ENCODE measurements around the gene PTRH1.

The PTRH1 gene

GRCh38 chr9:127723444-127723843, 8.0 kb upstream of the PTRH1 start:
- no peaks in the 10 kb centered on the region for H3K27me3 ChIP-seq
- TF ChIP-seq CTCF (IDR thresholded peaks at IDR 0.05; ENCODE audit: low read depth, low read length): no peak
- H3K4me3 ChIP-seq (ENCODE audit: low read depth, low read length): peak overlapping the region; percentile 65
- H3K4me1 ChIP-seq: peaks cover 11% of the 10 kb centered on the region; the same call in 1 of the 2 replicates
- H3K36me3 ChIP-seq: no peaks in the 10 kb centered on the region
- H3K9me3 ChIP-seq: no peaks in the 10 kb centered on the region
- DNase-seq: no peak

- H3K4me3 ChIP-seq (ENCODE audit: low read depth, low read length): no peak overlapping the region
- no peak for TF ChIP-seq CTCF (IDR thresholded peaks at IDR 0.05; ENCODE audit: low read depth, low read length)
- H3K9me3 ChIP-seq: no peaks in the 10 kb centered on the region
- H3K27me3 ChIP-seq: no peaks in the 10 kb centered on the region
- H3K36me3 ChIP-seq: no peaks in the 10 kb centered on the region
- no peak for DNase-seq
- H3K4me1 ChIP-seq: peaks cover 11% of the 10 kb centered on the region; the same call in 1 of the 2 replicates
Observed at GRCh38 chr9:127723013-127723412, 7.5 kb upstream of the PTRH1 start.

- H3K4me1 ChIP-seq: peaks cover 11% of the 10 kb centered on the region; the same call in 1 of the 2 replicates
- no peaks in the 10 kb centered on the region for H3K9me3 ChIP-seq
- no peaks in the 10 kb centered on the region for H3K36me3 ChIP-seq
- H3K27me3 ChIP-seq: no peaks in the 10 kb centered on the region
- no peak for DNase-seq
- no peak overlapping the region for H3K4me3 ChIP-seq (ENCODE audit: low read depth, low read length)
- no peak for TF ChIP-seq CTCF (IDR thresholded peaks at IDR 0.05; ENCODE audit: low read depth, low read length)
Observed at GRCh38 chr9:127722055-127722745, 6.7 kb upstream of the PTRH1 start.

- Histone ChIP-seq H3K4me1 (peaks cover 11% of the 10 kb centered on the region; the same call in 1 of the 2 replicates), H3K36me3 (no peaks in the 10 kb centered on the region), H3K9me3 (no peaks in the 10 kb centered on the region), H3K27me3 (no peaks in the 10 kb centered on the region), H3K4me3 (ENCODE audit: low read depth, low read length) (no peak overlapping the region)
- no peak for DNase-seq
- TF ChIP-seq CTCF (IDR thresholded peaks at IDR 0.05; ENCODE audit: low read depth, low read length): no peak
Observed at GRCh38 chr9:127721391-127721821, 5.9 kb upstream of the PTRH1 start.

GRCh38 chr9:127720865-127721227, 5.4 kb upstream of the PTRH1 start:
- H3K4me1 ChIP-seq: peaks cover 15% of the 10 kb centered on the region
- no peaks in the 10 kb centered on the region for H3K27me3 ChIP-seq

More at GRCh38 chr9:127720865-127721227, 5.4 kb upstream of the PTRH1 start:
- Histone ChIP-seq H3K4me3 (ENCODE audit: low read depth, low read length) (no peak overlapping the region), H3K9me3 (no peaks in the 10 kb centered on the region), H3K36me3 (no peaks in the 10 kb centered on the region)
- no peak for DNase-seq
- TF ChIP-seq CTCF (IDR thresholded peaks at IDR 0.05; ENCODE audit: low read depth, low read length): no peak
